Neuronal stem cell (in vitro differentiated cells): ENCODE measurements around the gene PRR13.
"Not testable (repeated sequence)": the region's sequence is repeated elsewhere in the genome, so short reads cannot be mapped to it uniquely, and the experiment has no call there.

Source experiments
- DNase-seq: peaks from one replicate; pipeline ENCODE4 v3.0.0-alpha.2; 2013; ENCODE audit warnings: low spot score
- H2AFZ ChIP-seq: one replicate; pipeline ENCODE4 v1.6.1; 2013; ENCODE audit warnings: mild to moderate bottlenecking, low read length, inconsistent platforms
- H2AK5ac ChIP-seq: 2 replicates; pipeline ENCODE4 v1.6.1; 2013; ENCODE audit warnings: low read depth, mild to moderate bottlenecking, inconsistent platforms, low read length, moderate library complexity, mixed read lengths
- H2BK120ac ChIP-seq: 2 replicates; pipeline ENCODE4 v1.6.1; 2013; ENCODE audit warnings: low read depth, mild to moderate bottlenecking, inconsistent platforms, low read length, moderate library complexity, mixed read lengths
- H2BK12ac ChIP-seq: one replicate; pipeline ENCODE4 v1.6.1; 2013; ENCODE audit warnings: low read length, inconsistent platforms
- H2BK15ac ChIP-seq: 2 replicates; pipeline ENCODE4 v1.6.1; 2013; ENCODE audit warnings: mild to moderate bottlenecking, low read length, inconsistent platforms, mixed read lengths
- H2BK5ac ChIP-seq: one replicate; pipeline ENCODE4 v1.6.1; 2013; ENCODE audit warnings: inconsistent platforms, mild to moderate bottlenecking, low read length, moderate library complexity
- H3K14ac ChIP-seq: one replicate; pipeline ENCODE4 v1.6.1; 2013; ENCODE audit warnings: low read length, inconsistent platforms
- H3K18ac ChIP-seq: 2 replicates; pipeline ENCODE4 v1.6.1; 2013; ENCODE audit warnings: low read length, inconsistent platforms
- H3K23ac ChIP-seq: 2 replicates; pipeline ENCODE4 v1.6.1; 2013; ENCODE audit warnings: low read depth, mild to moderate bottlenecking, mixed read lengths, low read length, inconsistent platforms; ENCODE audit not compliant: poor library complexity
- H3K27ac ChIP-seq: replicated peaks from 3 replicates; pipeline ENCODE4 v1.5.1; 2013; ENCODE audit warnings: low read length, inconsistent platforms
- H3K27me3 ChIP-seq, 3 experiments: 2 replicates each; pipeline ENCODE4 v1.6.1; 2013; ENCODE audit warnings: low read length in 3 of 3, mild to moderate bottlenecking in 2 of 3, inconsistent platforms in 1 of 3, low read depth in 1 of 3, mixed read lengths in 1 of 3, moderate library complexity in 1 of 3; ENCODE audit not compliant: control insufficient read depth in 3 of 3, insufficient read depth in 3 of 3
- H3K36me3 ChIP-seq, 2 donors: replicated peaks in 1 of 2; 2 replicates each; pipeline ENCODE4 v1.6.1; 2013; ENCODE audit warnings: low read length in 2 of 2; ENCODE audit not compliant: control insufficient read depth in 2 of 2, insufficient read depth in 2 of 2
- H3K4ac ChIP-seq: 2 replicates; pipeline ENCODE4 v1.6.1; 2013; ENCODE audit warnings: inconsistent platforms, mild to moderate bottlenecking, low read length, moderate library complexity
- H3K4me1 ChIP-seq, 2 donors: 1 replicate in 1 of 2; 2 replicates in 1 of 2; pipeline ENCODE4 v1.6.1; 2013; ENCODE audit warnings: low read length in 2 of 2, low read depth in 1 of 2; ENCODE audit not compliant: control insufficient read depth in 2 of 2, insufficient read depth in 1 of 2
- H3K4me2 ChIP-seq: one replicate; pipeline ENCODE4 v1.6.1; 2013; ENCODE audit warnings: mild to moderate bottlenecking, low read length, inconsistent platforms; ENCODE audit not compliant: insufficient read depth, poor library complexity, severe bottlenecking
- H3K4me3 ChIP-seq, 2 donors: 2 replicates each; pipeline ENCODE4 v1.5.1; 2013; ENCODE audit warnings: low read length in 2 of 2, mild to moderate bottlenecking in 2 of 2, inconsistent platforms in 1 of 2, moderate library complexity in 1 of 2
- H3K79me1 ChIP-seq: one replicate; pipeline ENCODE4 v1.6.1; 2013; ENCODE audit warnings: low read depth, mild to moderate bottlenecking, inconsistent platforms, low read length, moderate library complexity
- H3K9ac ChIP-seq: one replicate; pipeline ENCODE4 v1.6.1; 2013; ENCODE audit warnings: mild to moderate bottlenecking, low read depth, low read length, inconsistent platforms; ENCODE audit not compliant: poor library complexity
- H3K9me3 ChIP-seq, 2 donors: replicated peaks in 1 of 2; 2 replicates each; pipeline versions ENCODE3 to v1.6.1; 2013; ENCODE audit warnings: low read length in 2 of 2, mild to moderate bottlenecking in 2 of 2, inconsistent platforms in 1 of 2, low read depth in 1 of 2, mixed read lengths in 1 of 2, moderate library complexity in 1 of 2; ENCODE audit not compliant: control insufficient read depth in 2 of 2, insufficient read depth in 1 of 2
- H4K8ac ChIP-seq: one replicate; pipeline ENCODE4 v1.6.1; 2013; ENCODE audit warnings: low read depth, mild to moderate bottlenecking, inconsistent platforms, low read length, moderate library complexity
- H4K91ac ChIP-seq: one replicate; pipeline ENCODE4 v1.6.1; 2013; ENCODE audit warnings: low read length, low read depth, mild to moderate bottlenecking, inconsistent platforms; ENCODE audit not compliant: poor library complexity
- WGBS, 2 donors: extraction: QIAGEN DNeasy Blood & Tissue Kit; methylation state at CpG; one replicate each; pipeline ENCODE4 v1.1.7; 2013; ENCODE audit warnings: missing lambda C conversion rate in 2 of 2, mixed read lengths in 1 of 2; ENCODE audit not compliant: insufficient read length in 2 of 2, insufficient replicate concordance in 1 of 2; ENCODE audit errors: extremely low coverage in 2 of 2; 5-methylcytosine and 5-hydroxymethylcytosine counted together

Gene PRR13

GRCh38 chr12:53480491-53481442, 39.2 kb downstream of the PRR13 start:
- H2BK5ac ChIP-seq = no peak overlapping the region
- H3K9ac ChIP-seq = no peak overlapping the region
- no CpG with 5 or more reads among the region's 12 CpGs for WGBS, 2 donors
- no peak overlapping the region for H2BK120ac ChIP-seq
- peaks cover under 1% of the 10 kb centered on the region for H3K79me1 ChIP-seq
- H3K4me1 ChIP-seq = peaks cover 5 to 13% of the 10 kb centered on the region in 2 donors
- H2AFZ ChIP-seq = no peak overlapping the region
- H3K14ac ChIP-seq = no peak overlapping the region
- DNase-seq = no peak
- no peak overlapping the region for H2BK12ac ChIP-seq
- H3K18ac ChIP-seq = no peak overlapping the region
- H3K27me3 ChIP-seq = no peaks in the 10 kb centered on the region
- peaks cover 61 to 97% of the 10 kb centered on the region in 2 donors for H3K36me3 ChIP-seq
- no peaks in the 10 kb centered on the region for H3K9me3 ChIP-seq
- H4K91ac ChIP-seq = no peak overlapping the region
- no peak overlapping the region for H3K23ac ChIP-seq
- no peak overlapping the region for H2BK15ac ChIP-seq
- no peak overlapping the region for H3K4me2 ChIP-seq
- no peak overlapping the region for H4K8ac ChIP-seq
- peak overlapping the region; percentile 56 for H3K27ac ChIP-seq
- H3K4ac ChIP-seq = no peak overlapping the region
- no peak overlapping the region for H2AK5ac ChIP-seq
- no peak overlapping the region for H3K4me3 ChIP-seq

GRCh38 chr12:53481458-53481857, 39.9 kb downstream of the PRR13 start:
- H3K14ac ChIP-seq, H4K8ac ChIP-seq, H3K4me3 ChIP-seq, H3K27me3 ChIP-seq, H3K9me3 ChIP-seq, H2BK15ac ChIP-seq, H2AK5ac ChIP-seq, H2BK5ac ChIP-seq, H3K27ac ChIP-seq, H4K91ac ChIP-seq, H3K4ac ChIP-seq, H2BK12ac ChIP-seq, H3K23ac ChIP-seq, H2BK120ac ChIP-seq, H2AFZ ChIP-seq, H3K9ac ChIP-seq, DNase-seq, H3K4me2 ChIP-seq, H3K79me1 ChIP-seq, H3K18ac ChIP-seq: not testable (repeated sequence)
- Histone ChIP-seq H3K36me3 (peaks cover 62 to 97% of the 10 kb centered on the region in 2 donors), H3K4me1 (peaks cover 5 to 13% of the 10 kb centered on the region in 2 donors)
- WGBS, 2 donors = no CpG with 5 or more reads among the region's 6 CpGs

- Histone ChIP-seq H3K23ac (no peak overlapping the region), H2BK5ac (no peak overlapping the region), H2BK120ac (no peak overlapping the region), H2AK5ac (no peak overlapping the region), H3K36me3 (peaks cover 62 to 97% of the 10 kb centered on the region in 2 donors), H4K8ac (no peak overlapping the region), H3K4ac (no peak overlapping the region), H3K9me3 (no peaks in the 10 kb centered on the region), H2BK15ac (no peak overlapping the region), H3K4me3 (no peak overlapping the region), H2AFZ (no peak overlapping the region), H3K9ac (no peak overlapping the region), H3K18ac (no peak overlapping the region), H3K79me1 (peaks cover 3% of the 10 kb centered on the region), H3K27me3 (no peaks in the 10 kb centered on the region), H4K91ac (no peak overlapping the region), H3K4me1 (peaks cover 5 to 13% of the 10 kb centered on the region in 2 donors), H2BK12ac (no peak overlapping the region), H3K4me2 (no peak overlapping the region), H3K27ac (no peak overlapping the region), H3K14ac (no peak overlapping the region)
- no CpG with 5 or more reads among the region's 9 CpGs for WGBS, 2 donors
- DNase-seq = no peak
These were observed 40.5 kb downstream of the PRR13 start for GRCh38 chr12:53481939-53482586.

- H2BK5ac ChIP-seq = no peak overlapping the region
- DNase-seq = no peak
- no peak overlapping the region for H2BK12ac ChIP-seq
- peak overlapping the region; percentile 35 for H4K91ac ChIP-seq
- H2AFZ ChIP-seq = no peak overlapping the region
- no peak overlapping the region for H3K4ac ChIP-seq
- no peak overlapping the region for H2BK120ac ChIP-seq
- no peak overlapping the region for H3K9ac ChIP-seq
- H3K14ac ChIP-seq = no peak overlapping the region
- H3K4me1 ChIP-seq = peaks cover 5 to 13% of the 10 kb centered on the region in 2 donors
- no peaks in the 10 kb centered on the region for H3K9me3 ChIP-seq
- no peak overlapping the region for H3K4me3 ChIP-seq
- H3K18ac ChIP-seq = no peak overlapping the region
- H2BK15ac ChIP-seq = no peak overlapping the region
- peaks cover 64 to 99% of the 10 kb centered on the region in 2 donors for H3K36me3 ChIP-seq
- no CpG with 5 or more reads among the region's 18 CpGs for WGBS, 2 donors
- H3K4me2 ChIP-seq = no peak overlapping the region
- H2AK5ac ChIP-seq = no peak overlapping the region
- no peak overlapping the region for H4K8ac ChIP-seq
- peaks cover 3% of the 10 kb centered on the region for H3K79me1 ChIP-seq
- peak overlapping the region; percentile 71 for H3K23ac ChIP-seq
- peak overlapping the region; percentile 25 for H3K27ac ChIP-seq
- H3K27me3 ChIP-seq = no peaks in the 10 kb centered on the region
These were observed 41.2 kb downstream of the PRR13 start for GRCh38 chr12:53482626-53483168.
